Astrocyte of the cerebellum (primary cell): ENCODE measurements around the gene VAV1.

Experiments used
- DNase-seq: peaks from one replicate; pipeline ENCODE4 v3.0.0-alpha.2; 2011; ENCODE audit warnings: low read depth
- H3K4me3 ChIP-seq: 2 replicates; pipeline ENCODE4 v1.5.1; 2011; ENCODE audit warnings: mild to moderate bottlenecking, low read depth, low read length, moderate library complexity
- in situ Hi-C: cut with HindIII; loops from 2 replicates; pipeline ENCODE4 v1.10.0; 2017; ENCODE audit warnings: low sequenced_read_pairs
- TF ChIP-seq, protein P1 (sequence below): IDR thresholded peaks from 2 replicates; pipeline ENCODE4 v1.5.1; 2012; ENCODE audit warnings: low read length, low read depth, moderate library complexity, mild to moderate bottlenecking; ENCODE audit errors: missing control alignments

Gene VAV1

DNA sequence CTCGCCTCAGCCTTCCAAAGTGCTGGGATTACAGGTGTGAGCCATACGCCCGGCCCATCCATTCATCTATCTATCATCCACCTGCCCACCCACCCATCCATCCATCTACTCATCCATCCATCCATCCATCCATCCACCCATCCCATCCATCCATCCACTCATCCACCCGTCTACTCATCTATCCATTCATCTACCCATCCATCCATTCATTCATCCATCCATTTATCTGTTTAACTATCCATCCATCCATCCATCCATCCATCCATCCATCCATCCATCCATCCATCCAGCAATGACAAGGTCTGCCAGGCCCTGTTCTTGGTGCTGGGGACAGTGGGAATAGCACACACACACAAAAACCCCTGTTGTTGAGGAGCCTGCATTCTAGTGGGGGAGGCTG, 4.5 kb downstream of the VAV1 start:
- no peak overlapping the region for H3K4me3 ChIP-seq
- in situ Hi-C loops: no loop called here
- TF ChIP-seq, protein P1, sequence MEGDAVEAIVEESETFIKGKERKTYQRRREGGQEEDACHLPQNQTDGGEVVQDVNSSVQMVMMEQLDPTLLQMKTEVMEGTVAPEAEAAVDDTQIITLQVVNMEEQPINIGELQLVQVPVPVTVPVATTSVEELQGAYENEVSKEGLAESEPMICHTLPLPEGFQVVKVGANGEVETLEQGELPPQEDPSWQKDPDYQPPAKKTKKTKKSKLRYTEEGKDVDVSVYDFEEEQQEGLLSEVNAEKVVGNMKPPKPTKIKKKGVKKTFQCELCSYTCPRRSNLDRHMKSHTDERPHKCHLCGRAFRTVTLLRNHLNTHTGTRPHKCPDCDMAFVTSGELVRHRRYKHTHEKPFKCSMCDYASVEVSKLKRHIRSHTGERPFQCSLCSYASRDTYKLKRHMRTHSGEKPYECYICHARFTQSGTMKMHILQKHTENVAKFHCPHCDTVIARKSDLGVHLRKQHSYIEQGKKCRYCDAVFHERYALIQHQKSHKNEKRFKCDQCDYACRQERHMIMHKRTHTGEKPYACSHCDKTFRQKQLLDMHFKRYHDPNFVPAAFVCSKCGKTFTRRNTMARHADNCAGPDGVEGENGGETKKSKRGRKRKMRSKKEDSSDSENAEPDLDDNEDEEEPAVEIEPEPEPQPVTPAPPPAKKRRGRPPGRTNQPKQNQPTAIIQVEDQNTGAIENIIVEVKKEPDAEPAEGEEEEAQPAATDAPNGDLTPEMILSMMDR: no peak
- no peak for DNase-seq

DNA sequence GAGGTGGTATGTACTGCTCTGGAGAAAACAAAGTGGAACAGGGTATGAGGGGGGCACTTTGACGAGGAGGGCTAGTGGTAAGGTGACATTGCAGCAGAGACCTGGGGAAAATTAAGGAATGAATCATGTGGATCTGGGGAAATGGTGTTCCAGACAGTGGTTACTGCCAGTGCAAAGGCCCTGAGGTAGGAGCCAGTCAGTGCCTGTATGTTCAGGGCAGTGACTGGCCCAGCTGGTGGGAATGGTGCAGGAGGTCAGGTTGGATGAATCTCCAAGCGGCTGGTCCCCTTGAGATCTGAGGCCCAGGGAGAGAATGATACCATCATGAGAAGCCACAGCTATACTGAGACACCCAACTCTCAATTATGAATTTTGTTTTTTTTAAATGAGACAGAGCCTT, 4.9 kb downstream of the VAV1 start:
- in situ Hi-C loops: no loop called here
- TF ChIP-seq, protein P1: no peak
- H3K4me3 ChIP-seq: no peak overlapping the region

DNA sequence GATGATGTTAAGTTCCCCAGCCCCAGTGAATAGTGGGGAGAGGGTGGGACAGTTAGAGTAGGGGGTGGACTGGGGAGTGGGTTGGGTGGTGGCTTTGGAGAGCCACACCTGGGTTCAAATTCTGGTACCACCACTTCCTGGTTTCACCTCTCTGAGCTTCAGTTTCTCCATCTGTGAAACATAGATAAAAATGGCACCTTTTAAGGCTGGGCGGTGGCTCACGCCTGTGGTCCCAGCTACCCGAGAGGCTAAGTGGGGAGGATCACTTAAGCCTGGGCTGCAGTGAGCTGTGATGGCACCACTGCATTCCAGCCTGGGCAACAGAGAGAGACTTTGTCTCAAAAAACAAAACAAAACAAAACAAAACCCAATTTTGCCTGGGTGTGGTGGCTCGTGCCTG, 5.9 kb downstream of the VAV1 start:
- in situ Hi-C loops: no loop called here
- no peak overlapping the region for H3K4me3 ChIP-seq
- no peak for DNase-seq
- TF ChIP-seq, protein P1: no peak

More for the DNA sequence above, 4.9 kb downstream of the VAV1 start:
- no peak for DNase-seq

DNA sequence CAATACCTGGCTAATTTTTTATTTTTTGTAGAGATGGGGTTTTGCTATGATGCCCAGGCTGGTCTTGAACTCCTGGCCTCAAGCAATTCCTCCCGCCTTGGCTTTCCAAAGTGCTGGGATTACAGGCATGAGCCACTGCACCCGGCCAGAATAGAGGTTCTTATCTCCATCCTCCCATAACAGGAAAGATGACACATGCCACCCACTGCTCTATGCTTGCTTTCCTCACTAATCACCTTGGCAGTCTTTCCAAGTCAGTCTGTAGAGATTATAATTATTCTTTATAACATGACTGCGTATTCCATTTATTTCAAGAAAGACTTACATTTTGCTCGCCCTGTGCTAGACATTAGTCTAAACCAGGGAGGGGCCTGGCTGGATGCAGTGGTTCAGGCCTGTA, 6.7 kb downstream of the VAV1 start:
- in situ Hi-C loops: no loop called here
- no peak for DNase-seq
- TF ChIP-seq, protein P1: no peak
- H3K4me3 ChIP-seq: no peak overlapping the region

DNA sequence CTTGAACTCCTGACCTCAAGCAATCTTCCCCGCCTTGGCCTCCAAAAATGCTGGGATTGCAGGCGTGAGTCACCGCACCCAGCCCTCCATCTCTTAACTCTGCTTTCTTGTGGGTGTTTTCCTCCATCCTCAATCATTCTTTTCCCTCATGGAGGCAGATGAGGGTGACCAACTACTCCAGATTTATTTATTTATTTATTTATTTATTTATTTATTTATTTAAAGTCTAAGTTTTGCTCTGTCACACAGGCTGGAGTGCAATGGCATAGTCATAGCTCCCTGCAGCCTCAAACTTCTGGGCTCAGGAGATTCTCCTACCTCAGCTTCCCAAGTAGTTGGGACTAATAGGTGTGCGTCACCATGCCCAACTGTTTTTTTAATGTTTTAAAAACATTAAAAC, 14.9 kb downstream of the VAV1 start:
- no peak overlapping the region for H3K4me3 ChIP-seq
- in situ Hi-C loops: no loop called here
- TF ChIP-seq, protein P1: no peak
- DNase-seq: no peak

DNA sequence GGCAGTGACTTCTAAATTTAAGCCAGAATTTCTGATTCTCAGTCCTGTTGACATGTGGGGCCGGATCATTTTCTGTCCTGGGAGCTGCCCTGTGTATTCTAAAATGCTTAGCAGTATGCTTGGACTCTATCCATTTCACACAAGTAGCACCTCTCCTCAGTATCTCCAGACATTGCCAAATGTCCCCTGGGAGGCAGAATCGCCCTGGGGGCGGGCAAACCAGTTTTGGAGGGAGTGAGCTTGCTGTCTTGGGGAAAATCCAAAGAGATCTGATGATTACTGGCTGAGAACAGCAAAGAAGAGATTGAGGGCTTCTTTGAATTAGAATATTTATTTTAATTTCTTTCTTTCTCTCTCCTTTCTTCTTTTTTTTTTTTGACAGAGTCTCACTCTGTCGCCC, 16.4 kb downstream of the VAV1 start:
- DNase-seq: no peak
- TF ChIP-seq, protein P1: no peak
- no peak overlapping the region for H3K4me3 ChIP-seq
- in situ Hi-C loops: no loop called here
